Lower leg skin (tissue), 3 donors: ENCODE measurements around the gene ANKRD53.

Experiments used
- CTCF ChIP-seq, 3 donors: fragments of 450-650 bp; IDR thresholded peaks; one replicate each; pipeline ENCODE4 v1.5.1; 2016; ENCODE audit warnings: antibody characterized with exemption in 3 of 3, mild to moderate bottlenecking in 3 of 3, moderate library complexity in 2 of 3
- POLR2A ChIP-seq, 2 donors: fragments of 450-650 bp; IDR thresholded peaks; one replicate each; pipeline ENCODE4 v1.6.1; 2016 to 2017; ENCODE audit warnings: antibody characterized with exemption in 2 of 2, mild to moderate bottlenecking in 1 of 2, moderate library complexity in 1 of 2

GRCh38 chr2:70935468-70936164 lies 42.8 kb upstream of the ANKRD53 start, which contains the start of gene ATP6V1B1:
- TF ChIP-seq POLR2A (IDR thresholded peaks at IDR 0.05) (no peak), CTCF (IDR thresholded peaks at IDR 0.05) (no peak)
